Lung (tissue), 12 donors: ENCODE measurements around the gene CLASP1. TPM values are rescaled to one million over a fixed set of nuclear protein-coding genes. Genes with fewer than 3 reads are reported as not detected.
"Not testable (repeated sequence)": the region's sequence is repeated elsewhere in the genome, so short reads cannot be mapped to it uniquely, and the experiment has no call there.

Source experiments
- ATAC-seq: fragments of 200-7000 bp; cut with Tn5 transposase; one replicate; pipeline ENCODE4 v1.9.1; 2020; ENCODE audit warnings: moderate number of reproducible peaks; ENCODE audit not compliant: insufficient read depth, low FRiP score
- DNase-seq, 3 donors: peaks; one replicate each; pipeline ENCODE4 v3.0.0-alpha.2; 2013 to 2017
- H3K27ac ChIP-seq, 2 donors: one replicate each; pipeline ENCODE4 v1.5.1; 2013; ENCODE audit warnings: mild to moderate bottlenecking in 2 of 2, moderate library complexity in 2 of 2, control low read depth in 1 of 2, inconsistent platforms in 1 of 2, low read depth in 1 of 2, low read length in 1 of 2
- H3K27me3 ChIP-seq, 3 donors: one replicate each; pipeline ENCODE4 v1.5.1; 2013; ENCODE audit warnings: low read length in 2 of 3; ENCODE audit not compliant: control insufficient read depth in 3 of 3, insufficient read depth in 3 of 3
- H3K36me3 ChIP-seq, 4 donors: one replicate each; pipeline ENCODE4 v1.5.1; 2013; ENCODE audit warnings: low read length in 4 of 4, mild to moderate bottlenecking in 1 of 4, moderate library complexity in 1 of 4; ENCODE audit not compliant: control insufficient read depth in 4 of 4, insufficient read depth in 4 of 4
- H3K4me1 ChIP-seq, 5 donors: one replicate each; pipeline ENCODE4 v1.5.1; 2013; ENCODE audit warnings: low read length in 5 of 5, mild to moderate bottlenecking in 2 of 5, moderate library complexity in 1 of 5; ENCODE audit not compliant: control insufficient read depth in 5 of 5, insufficient read depth in 5 of 5
- H3K4me3 ChIP-seq: one replicate; pipeline ENCODE4 v1.5.1; 2013; ENCODE audit warnings: mild to moderate bottlenecking, control low read depth, moderate library complexity
- H3K9ac ChIP-seq, 2 donors: one replicate each; pipeline ENCODE4 v1.5.1; 2013; ENCODE audit warnings: low read length in 2 of 2, control low read depth in 1 of 2; ENCODE audit not compliant: insufficient read depth in 1 of 2
- H3K9me3 ChIP-seq, 4 donors: one replicate each; pipeline ENCODE4 v1.5.1; 2013; ENCODE audit warnings: low read length in 3 of 4, mild to moderate bottlenecking in 1 of 4, moderate library complexity in 1 of 4; ENCODE audit not compliant: control insufficient read depth in 4 of 4, insufficient read depth in 3 of 4
- CTCF ChIP-seq: IDR thresholded peaks from 2 replicates; pipeline ENCODE4 v1.5.1; 2012; ENCODE audit warnings: mild to moderate bottlenecking; ENCODE audit errors: control extremely low read depth, extremely low read depth
- WGBS, 2 donors: extraction: QIAGEN DNeasy Blood & Tissue Kit; methylation state at CpG; one replicate each; pipeline ENCODE4 v1.1.7; 2013; 5-methylcytosine and 5-hydroxymethylcytosine counted together
- polyA plus RNA-seq, 2 donors: library from polyadenylated mRNA; stranded (reverse); fragments of 200-250 nt; gene quantifications; one replicate each; pipeline ENCODE4 v1.2.1, GENCODE V29; 2013
- total RNA-seq, 2 donors: library from RNA; depleted of rRNA in 1 of 2; stranded (reverse); fragments of >200 nt in 1 of 2; gene quantifications; one replicate each; pipeline ENCODE4 v1.2.1, GENCODE V29; 2014 to 2021
- donor health status: control.
- donor health status: control.
- donor health status: Bipolar disorder and iron deficiency.
- donor health status: healthy.
- donor health status: DM: yes; HTN: yes; CAD: no.

The CLASP1 gene
- total and polyA plus RNA-seq, 4 donors, result 7.4 to 128 (median 30.6) TPM

- ATAC-seq, result no peak
- WGBS, 2 donors, result 76 to 77% methylated on average over 5 of the region's 5 CpGs
- no peak for TF ChIP-seq CTCF
Measured at GRCh38 chr2:121640380-121641316, 8.6 kb downstream of the CLASP1 start.

GRCh38 chr2:121639846-121640245, 9.4 kb downstream of the CLASP1 start:
- DNase-seq, H3K4me3 ChIP-seq, H3K27me3 ChIP-seq, ATAC-seq, H3K27ac ChIP-seq, H3K36me3 ChIP-seq, H3K9me3 ChIP-seq, H3K9ac ChIP-seq: not testable (repeated sequence)
- peaks cover 0 to 19% (median 0%) of the 10 kb centered on the region in 5 donors for H3K4me1 ChIP-seq
- 98 to 99% methylated on average over 5 to 6 of the region's 6 CpGs for WGBS, 2 donors

More at GRCh38 chr2:121640380-121641316, 8.6 kb downstream of the CLASP1 start:
- Histone ChIP-seq H3K4me1 (peaks cover 0 to 20% (median 0%) of the 10 kb centered on the region in 5 donors), H3K9ac (no peak overlapping the region), H3K36me3 (peaks cover 0 to 3% (median 2%) of the 10 kb centered on the region in 4 donors), H3K27ac (no peak overlapping the region), H3K9me3 (peaks cover 0 to 2% (median 0%) of the 10 kb centered on the region in 4 donors), H3K4me3 (no peak overlapping the region), H3K27me3 (no peaks in the 10 kb centered on the region)
- DNase-seq, result no peak

GRCh38 chr2:121638333-121638732, 10.9 kb downstream of the CLASP1 start:
- Histone ChIP-seq H3K9me3 (peaks cover 0 to 2% (median 0%) of the 10 kb centered on the region in 4 donors), H3K36me3 (peaks cover 0 to 6% (median 1%) of the 10 kb centered on the region in 4 donors), H3K4me1 (peaks cover 0 to 31% (median 0%) of the 10 kb centered on the region in 5 donors), H3K27ac (no peak overlapping the region), H3K27me3 (no peaks in the 10 kb centered on the region), H3K4me3 (no peak overlapping the region), H3K9ac (no peak overlapping the region)
- no peak for TF ChIP-seq CTCF
- DNase-seq (no peak), ATAC-seq (no peak)
- 88 to 92% methylated on average over 3 of the region's 3 CpGs for WGBS, 2 donors

- 63 to 71% methylated on average over 1 of the region's 1 CpG for WGBS, 2 donors
Measured at GRCh38 chr2:121635371-121635770, 13.9 kb downstream of the CLASP1 start.

More at GRCh38 chr2:121635371-121635770, 13.9 kb downstream of the CLASP1 start:
- peaks cover 0 to 2% (median 0%) of the 10 kb centered on the region in 4 donors for H3K9me3 ChIP-seq
- no peak for TF ChIP-seq CTCF
- H3K36me3 ChIP-seq, result peaks cover 0 to 6% (median 0%) of the 10 kb centered on the region in 4 donors
- peaks cover 0 to 15% (median 0%) of the 10 kb centered on the region in 5 donors for H3K4me1 ChIP-seq
- no peak overlapping the region for H3K4me3 ChIP-seq
- no peak for DNase-seq
- H3K9ac ChIP-seq, result no peak overlapping the region
- H3K27ac ChIP-seq, result no peak overlapping the region
- no peak for ATAC-seq
- H3K27me3 ChIP-seq, result no peaks in the 10 kb centered on the region
